Smooth muscle cell (in vitro differentiated cells): ENCODE measurements around the gene ATP6V1F. TPM values are rescaled to one million over a fixed set of nuclear protein-coding genes. Genes with fewer than 3 reads are reported as not detected.

Source experiments
- DNase-seq: peaks from one replicate; lab custom pipeline; 2025; ENCODE audit not compliant: unreplicated experiment; lab: John Stamatoyannopoulos, UW
- H2AFZ ChIP-seq: fragments of 200-600 bp; sonication (generic); 2 replicates; pipeline ENCODE4 v1.6.0; 2016; ENCODE audit warnings: antibody characterized with exemption, low read depth, mild to moderate bottlenecking
- H3F3A ChIP-seq: fragments of 200-600 bp; sonication (generic); 2 replicates; pipeline ENCODE4 v1.6.0; 2017; ENCODE audit warnings: antibody characterized with exemption, low read depth
- H3K27ac ChIP-seq: fragments of 200-600 bp; sonication (generic); 2 replicates; pipeline ENCODE4 v1.5.1; 2016; ENCODE audit warnings: low read depth, mild to moderate bottlenecking
- H3K27me3 ChIP-seq: fragments of 200-600 bp; sonication (generic); 2 replicates; pipeline ENCODE4 v1.6.1; 2016; ENCODE audit warnings: low read depth, mild to moderate bottlenecking
- H3K36me3 ChIP-seq: fragments of 200-600 bp; sonication (generic); 2 replicates; pipeline ENCODE4 v1.5.1; 2016; ENCODE audit warnings: low read depth
- H3K4me1 ChIP-seq: fragments of 200-600 bp; sonication (generic); 2 replicates; pipeline ENCODE4 v1.5.1; 2016; ENCODE audit warnings: low read depth
- H3K4me2 ChIP-seq: fragments of 200-600 bp; sonication (generic); 2 replicates; pipeline ENCODE4 v1.6.0; 2016; ENCODE audit warnings: mild to moderate bottlenecking
- H3K4me3 ChIP-seq: fragments of 200-600 bp; sonication (generic); 2 replicates; pipeline ENCODE4 v1.5.1; 2016; ENCODE audit warnings: mild to moderate bottlenecking
- H3K79me2 ChIP-seq: fragments of 200-600 bp; sonication (generic); 2 replicates; pipeline ENCODE4 v1.6.0; 2016; ENCODE audit warnings: low read depth, mild to moderate bottlenecking
- H3K9ac ChIP-seq: fragments of 200-600 bp; sonication (generic); 2 replicates; pipeline ENCODE4 v1.6.0; 2016; ENCODE audit warnings: low read depth
- H3K9me3 ChIP-seq: fragments of 200-600 bp; sonication (generic); replicated peaks from 2 replicates; pipeline ENCODE4 v1.5.1; 2016; ENCODE audit warnings: low read depth
- H4K20me1 ChIP-seq: fragments of 200-600 bp; sonication (generic); 2 replicates; pipeline ENCODE4 v1.6.0; 2016; ENCODE audit warnings: low read depth
- CTCF ChIP-seq: fragments of 200-600 bp; sonication (generic); IDR thresholded peaks from 2 replicates; pipeline ENCODE4 v1.5.1; 2017; ENCODE audit warnings: borderline replicate concordance, mild to moderate bottlenecking, antibody characterized with exemption; ENCODE audit not compliant: insufficient read depth, poor library complexity, severe bottlenecking
- WGBS: methylation state at CpG from one replicate; pipeline ENCODE4 v1.1.7; 2016; ENCODE audit warnings: low lambda C conversion rate; 5-methylcytosine and 5-hydroxymethylcytosine counted together
- polyA plus RNA-seq: library from polyadenylated mRNA; unstranded; fragments of >200 nt; fragmentation: Nextera tagmentation; extraction: Ambion mirVana; gene quantifications from 2 replicates; pipeline ENCODE4 v1.2.1, GENCODE V29; 2016
- total RNA-seq: library from RNA; depleted of rRNA; stranded (reverse); fragments of >200 nt; gene quantifications from 2 replicates; pipeline ENCODE4 v1.2.3, GENCODE V29; 2014

Gene ATP6V1F
- total and polyA plus RNA-seq, 2 experiments from 2014 or later: 131 to 325 TPM

GRCh38 chr7:128827248-128827958 is 35.3 kb upstream of the ATP6V1F start:
- TF ChIP-seq CTCF: no peak
- WGBS: 29% methylated on average over 17 of the region's 17 CpGs

GRCh38 chr7:128827971-128828711 is 34.5 kb upstream of the ATP6V1F start:
- Histone ChIP-seq H3K4me2 (peak overlapping the region; percentile 67), H3K36me3 (no peaks in the 10 kb centered on the region), H3K4me3 (no peak overlapping the region), H3F3A (peaks cover 23% of the 10 kb centered on the region), H3K9me3 (no peaks in the 10 kb centered on the region), H2AFZ (no peak overlapping the region), H3K27me3 (no peaks in the 10 kb centered on the region), H3K27ac (peak overlapping the region; percentile 97), H3K79me2 (peaks cover 3% of the 10 kb centered on the region), H4K20me1 (peaks cover 19% of the 10 kb centered on the region), H3K4me1 (peaks cover 44% of the 10 kb centered on the region), H3K9ac (peak overlapping the region; percentile 82)
- peak; percentile 22 for DNase-seq
- TF ChIP-seq CTCF: no peak
- WGBS: 25% methylated on average over 10 of the region's 10 CpGs

More at GRCh38 chr7:128827248-128827958, 35.3 kb upstream of the ATP6V1F start:
- Histone ChIP-seq H3K9me3 (no peaks in the 10 kb centered on the region), H3K79me2 (peaks cover 3% of the 10 kb centered on the region), H3K36me3 (no peaks in the 10 kb centered on the region), H3K27ac (peak overlapping the region; percentile 97), H3K4me3 (no peak overlapping the region), H3K4me2 (peak overlapping the region; percentile 67), H3K4me1 (peaks cover 37% of the 10 kb centered on the region), H3F3A (peaks cover 23% of the 10 kb centered on the region), H2AFZ (no peak overlapping the region), H3K27me3 (no peaks in the 10 kb centered on the region), H4K20me1 (peaks cover 12% of the 10 kb centered on the region), H3K9ac (peak overlapping the region; percentile 82)
- peak; percentile 22 for DNase-seq

DNA sequence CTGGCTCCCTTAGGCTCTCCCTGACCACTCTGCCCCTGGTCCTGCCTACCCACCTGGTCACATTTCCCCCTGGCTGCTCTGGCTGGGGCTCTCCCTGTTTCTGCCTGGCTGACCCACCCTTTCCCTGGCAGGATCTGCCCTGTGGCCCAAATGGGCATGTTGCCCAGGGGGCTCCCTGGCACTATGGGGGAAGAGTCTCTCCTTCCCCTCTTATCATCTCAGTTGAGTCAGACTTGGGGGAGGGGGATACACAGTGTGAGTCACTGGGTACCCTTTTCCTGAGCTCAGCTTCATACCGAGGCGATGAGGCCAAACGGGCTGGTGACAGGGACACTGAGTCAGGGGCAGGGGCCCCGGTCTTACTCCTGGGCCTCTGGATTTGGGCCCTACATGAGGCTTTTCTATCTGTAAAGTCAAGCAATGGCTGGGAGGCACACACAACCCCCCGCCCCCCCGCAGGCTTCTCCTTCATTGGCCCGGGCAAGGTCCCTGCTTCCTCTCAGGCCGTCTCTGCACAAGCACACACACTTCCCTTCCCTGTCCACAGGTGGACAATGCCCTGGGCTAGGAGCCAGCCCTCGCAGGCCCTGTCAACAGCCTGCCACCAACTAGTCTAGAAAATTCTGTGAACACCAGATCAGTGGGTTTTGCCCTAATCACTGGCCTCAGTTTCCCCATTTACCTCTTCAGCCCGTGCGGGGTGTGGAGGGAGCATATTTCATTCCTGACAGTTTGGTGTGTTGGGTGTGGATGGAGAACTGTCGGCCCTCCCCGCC is 33.1 kb upstream of the ATP6V1F start:
- H3K27me3 ChIP-seq: no peaks in the 10 kb centered on the region
- no peaks in the 10 kb centered on the region for H3K36me3 ChIP-seq
- peaks cover 56% of the 10 kb centered on the region for H3K4me1 ChIP-seq
- 7% methylated on average over 11 of the region's 13 CpGs for WGBS
- H3K27ac ChIP-seq: peak overlapping the region; percentile 89
- no peak for TF ChIP-seq CTCF
- H3K4me3 ChIP-seq: peak overlapping the region; percentile 81
- H3K9ac ChIP-seq: peak overlapping the region; percentile 71
- H4K20me1 ChIP-seq: peaks cover 32% of the 10 kb centered on the region
- H3F3A ChIP-seq: peaks cover 23% of the 10 kb centered on the region
- no peaks in the 10 kb centered on the region for H3K9me3 ChIP-seq
- H2AFZ ChIP-seq: no peak overlapping the region
- peak; percentile 23 for DNase-seq
- H3K79me2 ChIP-seq: peaks cover 3% of the 10 kb centered on the region
- peak overlapping the region; percentile 91 for H3K4me2 ChIP-seq
